Measurements from ENCODE around the gene NMRAL1.
A peak's percentile ranks its signal among the peaks of the same experiment; 100 is the strongest.

The NMRAL1 gene

DNA sequence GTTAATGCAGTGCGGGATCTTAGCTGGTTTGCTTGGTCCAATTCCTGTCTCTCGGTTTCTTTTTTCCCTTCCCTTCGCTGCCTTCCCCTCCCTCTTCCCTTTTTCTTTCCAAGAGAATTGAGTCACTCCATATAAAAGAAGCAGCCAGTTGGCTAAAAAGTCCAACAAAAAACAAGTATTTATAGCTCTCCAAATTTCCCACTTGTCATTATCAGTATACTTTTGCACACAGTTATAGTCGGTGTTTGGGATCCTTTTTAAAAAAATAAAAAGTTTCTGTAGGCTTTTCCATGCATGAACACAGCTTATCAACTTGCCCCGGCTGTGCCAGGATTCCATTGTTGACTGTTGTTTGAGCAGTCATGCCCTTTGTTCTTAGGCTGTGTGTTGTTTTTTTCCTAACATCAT is 26.6 kb upstream of the NMRAL1 start:
- DNase-seq = no peak

DNA sequence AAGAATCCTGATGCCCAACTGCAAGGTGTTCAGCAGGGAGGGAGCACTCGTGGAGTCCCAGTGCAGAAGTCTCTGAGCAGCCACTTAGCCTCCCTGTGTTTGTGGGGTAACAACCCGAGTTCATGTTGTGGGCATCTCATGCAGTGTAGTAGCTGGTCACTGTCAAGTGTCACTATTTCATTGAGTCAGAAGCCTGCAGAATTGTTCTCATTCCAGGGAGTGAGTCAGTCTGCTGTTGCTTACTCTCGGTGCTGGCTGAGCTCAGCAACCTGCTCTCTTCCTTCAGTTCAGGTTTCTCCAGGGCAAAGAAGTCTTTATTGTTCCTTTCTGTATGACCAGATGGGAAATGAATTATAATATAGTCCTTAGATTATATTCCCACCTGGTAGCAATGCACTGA is 25.8 kb upstream of the NMRAL1 start:
- DNase-seq = peak; percentile 79

DNA sequence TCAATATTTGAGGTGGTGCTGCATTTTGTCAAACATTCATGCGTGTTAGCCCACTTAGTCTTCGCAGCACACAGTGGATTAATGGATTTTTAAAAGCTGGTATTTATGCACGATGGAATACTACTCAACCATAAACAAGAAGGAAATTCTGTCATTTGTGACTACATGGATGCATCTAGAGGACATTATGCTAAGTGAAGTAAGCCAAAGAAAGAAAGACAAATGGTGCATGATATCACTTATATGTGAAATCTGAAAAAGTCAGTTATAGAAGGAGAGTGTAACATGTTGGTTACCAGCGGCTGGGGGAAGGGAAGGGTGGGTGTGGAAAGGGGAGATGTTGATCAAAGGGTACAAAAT is 24.8 kb upstream of the NMRAL1 start:
- DNase-seq = no peak

- no peak for DNase-seq
Measured at GRCh38 chr16:4498546-4499195, 24.2 kb upstream of the NMRAL1 start.

GRCh38 chr16:4496305-4496704 is 21.9 kb upstream of the NMRAL1 start:
- DNase-seq = peak; percentile 60

GRCh38 chr16:4495766-4496165 is 21.3 kb upstream of the NMRAL1 start:
- no peak for DNase-seq

DNA sequence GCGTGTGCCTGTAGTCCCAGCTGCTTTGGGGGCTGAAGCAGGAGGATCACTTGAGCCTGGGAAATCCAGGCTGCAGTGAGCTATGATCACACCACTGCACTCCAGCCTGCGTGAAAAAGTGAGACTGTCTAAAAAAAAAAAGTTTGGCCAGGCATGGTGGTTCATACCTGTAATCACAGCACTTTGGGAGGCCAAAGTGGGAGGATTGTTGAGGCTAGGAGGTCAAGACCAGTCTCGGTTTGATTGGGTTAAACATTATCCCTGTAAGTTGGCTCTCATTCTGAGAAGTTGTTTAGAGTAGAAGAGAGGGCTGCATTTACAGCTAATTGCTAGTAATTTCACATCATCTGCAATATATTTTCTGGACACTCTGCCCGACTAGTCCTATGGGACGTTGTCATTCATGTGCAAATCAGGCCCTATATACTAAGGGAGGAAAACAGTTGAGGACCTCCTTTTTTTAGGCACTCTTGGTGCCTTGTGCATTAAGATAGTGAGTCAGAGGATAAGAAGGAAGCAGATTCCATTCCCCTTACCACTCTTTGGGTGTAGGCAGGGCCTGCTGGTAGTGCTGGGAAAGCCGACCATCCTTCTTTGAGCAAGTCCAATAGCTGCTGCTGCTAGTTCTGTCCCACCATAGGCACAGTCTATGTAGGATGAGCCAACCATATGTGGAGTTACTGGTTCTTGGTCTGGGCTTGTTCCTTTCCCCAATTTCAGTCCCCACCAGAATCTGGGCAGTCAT is 20.5 kb upstream of the NMRAL1 start:
- DNase-seq = peak; percentile 83

GRCh38 chr16:4491898-4492297 is 17.5 kb upstream of the NMRAL1 start:
- no peak for DNase-seq

DNA sequence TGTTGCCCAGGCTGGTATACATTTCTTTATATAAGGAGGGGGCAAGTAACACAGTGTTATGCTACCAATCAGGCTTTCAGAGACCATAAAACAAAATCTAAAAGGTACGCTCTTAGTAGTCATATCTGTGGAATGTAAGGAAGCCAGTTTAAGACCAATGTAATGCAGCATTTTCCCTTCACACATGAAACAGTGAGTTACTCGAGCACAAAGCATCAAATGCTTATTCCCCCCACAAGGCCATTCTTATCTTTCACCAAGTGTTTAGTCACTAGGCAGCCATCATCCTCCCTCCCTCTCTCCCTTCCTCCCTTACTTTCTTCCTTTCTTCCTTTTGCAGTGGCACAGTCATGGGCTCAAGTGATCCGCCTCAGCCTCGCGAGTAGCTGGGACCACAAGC is 14.6 kb upstream of the NMRAL1 start:
- peak; percentile 88 for DNase-seq

DNA sequence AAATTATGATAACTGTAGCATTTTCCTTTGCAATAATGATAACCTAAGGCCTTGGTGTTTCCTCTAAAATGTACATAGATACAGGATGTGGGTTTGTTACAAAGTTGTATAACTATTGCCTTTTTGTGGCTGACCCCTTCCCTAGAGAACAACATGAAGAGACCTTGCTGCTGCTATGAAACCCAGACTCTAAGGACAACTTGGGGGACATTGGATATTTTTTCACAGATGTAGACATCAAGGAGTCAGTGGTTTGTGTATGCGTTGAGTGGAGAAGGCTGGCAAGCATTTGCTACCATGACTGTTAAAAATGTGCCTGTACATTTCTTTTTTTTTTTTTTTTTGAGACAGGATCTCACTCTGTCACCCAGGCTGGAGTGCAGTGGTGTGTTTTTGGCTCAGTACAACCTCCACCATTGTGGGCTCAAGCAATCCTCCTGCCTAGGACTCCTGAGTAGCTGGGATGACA is 14.1 kb upstream of the NMRAL1 start:
- DNase-seq = no peak

DNA sequence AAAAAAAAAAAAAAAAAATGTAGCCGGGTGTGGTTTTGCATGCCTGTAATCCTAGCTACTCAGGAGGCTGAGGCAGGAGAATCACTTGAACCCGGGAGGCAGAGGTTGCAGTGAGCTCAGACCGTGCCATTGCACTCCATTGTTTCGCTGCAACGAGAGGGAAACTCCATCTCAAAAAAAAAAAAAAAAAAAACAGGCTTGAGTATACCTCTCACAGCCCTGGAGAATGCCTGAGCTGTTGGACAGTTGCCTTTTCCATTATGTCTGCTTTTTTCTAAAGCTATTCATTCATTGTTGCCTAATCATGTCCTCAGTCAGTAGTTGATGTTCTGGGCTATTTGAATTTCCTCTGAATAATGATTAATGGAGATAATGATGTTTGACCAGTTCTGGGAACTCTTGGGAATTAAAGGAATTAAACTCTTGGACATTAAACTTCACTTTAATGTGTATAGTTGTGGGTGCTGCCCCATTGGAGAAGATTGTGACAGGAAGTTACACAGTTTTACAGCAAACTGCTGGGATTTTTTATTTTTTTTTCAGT is 13.6 kb upstream of the NMRAL1 start:
- peak; percentile 68 for DNase-seq

DNA sequence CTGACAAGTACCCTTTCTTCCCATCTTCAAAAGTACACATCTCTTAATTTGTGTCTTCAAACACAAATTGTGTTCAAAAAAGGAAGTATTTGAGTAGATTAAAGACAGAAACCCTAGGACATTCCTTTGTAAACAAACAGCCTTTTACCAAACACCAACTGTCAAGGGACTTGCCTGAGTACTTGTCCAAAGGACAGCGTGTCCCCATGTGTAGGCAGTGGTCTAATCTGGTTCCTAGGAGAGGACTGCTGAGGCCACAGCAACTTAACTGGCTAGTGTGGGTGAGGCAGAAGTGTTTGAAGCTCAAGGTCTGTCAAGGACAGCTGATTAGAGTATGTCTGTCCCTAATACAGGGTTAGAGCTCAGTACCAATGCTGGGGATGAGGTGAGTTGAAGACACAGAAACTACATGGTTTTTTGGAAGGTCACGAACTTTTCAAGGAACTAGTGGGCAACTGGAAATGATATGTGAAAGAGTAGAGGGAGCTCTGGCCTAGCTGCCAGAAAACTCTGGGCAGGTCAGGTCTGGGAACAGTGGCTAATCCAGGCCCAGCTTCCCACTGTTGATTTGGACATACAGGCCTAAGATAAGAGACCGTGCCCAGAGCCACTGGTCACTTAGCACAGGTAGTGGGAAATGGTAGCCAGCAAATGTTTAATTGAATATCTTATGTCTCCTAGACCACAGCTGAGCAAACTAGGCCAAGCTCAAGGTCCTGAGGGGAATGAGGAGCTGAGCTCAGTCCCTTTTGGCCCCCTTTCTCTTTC is 11.9 kb upstream of the NMRAL1 start:
- no peak for DNase-seq

- DNase-seq = no peak
Measured at GRCh38 chr16:4481963-4482362, 7.5 kb upstream of the NMRAL1 start.

DNA sequence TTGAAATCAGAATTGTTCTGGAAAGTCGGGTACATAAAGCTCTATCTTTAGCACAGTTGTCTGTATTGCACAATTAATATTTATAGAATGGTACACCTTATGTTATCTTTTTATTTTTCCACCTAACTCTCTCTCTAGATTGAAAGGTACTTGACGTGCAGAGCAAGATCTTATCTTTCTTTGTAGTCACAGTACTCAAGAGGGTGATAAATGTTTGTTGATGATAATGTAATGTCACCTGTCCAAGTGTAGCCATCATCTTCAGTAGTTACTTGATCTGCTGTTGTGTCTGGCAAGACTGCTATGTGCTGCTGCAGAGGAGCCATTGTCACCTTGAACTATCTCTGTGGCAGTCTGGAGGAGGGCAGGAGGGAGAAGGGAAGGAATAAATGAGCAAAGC is 7.1 kb upstream of the NMRAL1 start:
- DNase-seq = no peak

- DNase-seq = peak; percentile 39
Measured at GRCh38 chr16:4477966-4478365, 3.5 kb upstream of the NMRAL1 start.

DNA sequence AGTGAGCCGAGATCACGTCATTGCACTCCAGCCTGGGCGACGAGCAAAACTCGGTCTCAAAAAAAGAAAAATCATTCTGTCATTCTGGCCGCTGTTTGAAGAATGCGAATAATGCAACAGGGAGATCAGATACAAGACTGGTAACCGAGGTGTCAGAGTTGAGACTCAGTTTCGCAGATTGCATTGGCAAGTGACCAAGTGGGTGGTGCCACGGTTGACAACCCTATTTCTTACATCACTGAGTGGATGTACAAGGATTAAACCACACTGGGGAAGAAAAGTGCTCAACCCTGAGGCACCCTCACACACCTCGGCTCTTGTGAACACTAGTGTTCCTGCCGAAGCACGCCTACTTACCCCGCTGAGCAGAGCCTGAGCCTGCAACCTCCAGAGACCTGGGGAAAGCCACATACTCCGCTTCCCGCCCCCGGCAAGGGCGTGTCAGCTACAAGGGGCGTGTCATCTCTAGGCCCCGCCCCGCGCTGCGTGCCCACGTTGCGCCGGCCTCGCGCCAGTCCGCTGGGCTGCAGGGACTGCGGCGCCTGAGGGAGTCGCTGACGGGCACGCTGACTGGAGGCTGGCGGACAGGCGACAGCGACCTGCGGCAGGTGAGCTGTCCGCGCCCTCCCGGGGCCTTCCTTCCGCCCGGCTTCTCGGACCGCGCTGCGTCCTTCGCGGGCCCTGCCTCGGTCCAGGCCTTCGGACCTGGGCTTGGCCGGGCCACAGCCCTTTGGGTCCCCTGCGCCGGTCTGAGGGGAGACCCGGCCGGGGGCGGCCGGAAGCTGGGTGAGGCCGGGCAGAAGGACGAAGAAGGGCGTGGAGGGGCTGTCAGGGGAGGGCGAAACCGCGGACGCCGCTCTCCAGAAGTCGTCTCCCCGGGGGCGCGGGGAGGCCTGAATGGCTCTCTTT is 1.7 kb upstream of the NMRAL1 start, which contains the start of gene HMOX2:
Gene HMOX2, plus strand, starts transcription at position 519 of the 909 bp plus-strand sequence. CDS start 29,127 bp downstream, outside the sequence.
- DNase-seq = peak; percentile 91

DNA sequence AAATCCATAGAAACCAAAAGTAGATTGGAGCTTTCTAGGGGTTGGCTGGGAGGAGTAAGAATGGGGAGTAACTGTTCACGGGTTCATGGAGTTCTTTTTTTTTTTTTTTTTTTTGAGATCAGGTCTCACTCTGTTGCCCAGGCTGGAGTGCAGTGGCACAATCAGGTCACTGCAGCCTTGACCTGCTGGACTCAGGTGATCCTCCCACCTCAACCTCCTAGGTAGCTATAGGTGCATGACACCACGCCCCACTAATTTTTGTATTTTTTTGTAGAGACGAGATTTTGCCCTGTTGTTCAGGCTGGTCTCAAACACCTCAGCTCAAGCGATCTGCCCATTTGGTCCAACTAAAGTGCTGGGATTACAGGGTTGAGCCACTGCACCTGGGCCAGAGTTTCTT is 1.5 kb downstream of the NMRAL1 start:
- no peak for DNase-seq

- no peak for DNase-seq
Measured at GRCh38 chr16:4471869-4472268, 2.6 kb downstream of the NMRAL1 start.

GRCh38 chr16:4468972-4469371 is 5.5 kb downstream of the NMRAL1 start:
- DNase-seq = no peak

DNA sequence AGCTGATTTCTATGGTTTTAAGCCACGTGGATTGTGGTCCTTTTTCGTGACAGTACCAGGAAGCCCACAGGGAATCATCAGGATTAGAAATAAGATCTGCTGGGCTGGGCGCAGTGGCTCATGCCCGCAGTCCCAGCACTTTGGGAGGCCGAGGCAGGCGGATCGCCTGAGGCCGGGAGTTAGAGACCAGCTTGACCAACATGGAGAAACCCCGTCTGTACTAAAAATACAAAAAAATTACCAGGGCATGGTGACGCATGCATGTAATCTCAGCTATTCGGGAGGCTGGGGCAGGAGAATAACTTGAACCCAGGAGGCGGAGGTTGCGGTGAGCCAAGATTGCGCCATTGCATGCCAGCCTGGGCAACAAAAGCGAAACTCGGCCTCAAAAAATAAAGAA is 6.5 kb downstream of the NMRAL1 start:
- no peak for DNase-seq

GRCh38 chr16:4465977-4466779 is 8.2 kb downstream of the NMRAL1 start:
- no peak for DNase-seq

Data from fibroblast of skin of right quadriceps (primary cell).